Natural killer cell (primary cell): ENCODE results near the gene TBL3. TPM values are rescaled to one million over a fixed set of nuclear protein-coding genes. Genes with fewer than 3 reads are reported as not detected.

ENCODE experiments used
- ATAC-seq, 3 donors: fragments of 150-1000 bp in 2 of 3; fragments of 200-7000 bp in 1 of 3; cut with Tn5 transposase; 1 replicate in 1 of 3; 2 replicates in 2 of 3; pipeline ENCODE4 v1.10.0; 2021; ENCODE audit warnings: mild to moderate bottlenecking in 2 of 3, moderate library complexity in 2 of 3
- DNase-seq, 2 donors: peaks; one replicate each; pipeline versions ENCODE4 v3.0.0 to v3.0.0-alpha.2; 2013 to 2021; ENCODE audit warnings: mixed read lengths in 1 of 2
- H3K27ac ChIP-seq: one replicate; pipeline ENCODE4 v1.5.1; 2013; ENCODE audit warnings: mild to moderate bottlenecking, low read length
- H3K27me3 ChIP-seq: one replicate; pipeline ENCODE4 v1.6.1; 2013; ENCODE audit warnings: low read length; ENCODE audit not compliant: control insufficient read depth, insufficient read depth
- H3K36me3 ChIP-seq: one replicate; pipeline ENCODE4 v1.6.1; 2013; ENCODE audit warnings: low read length; ENCODE audit not compliant: control insufficient read depth, insufficient read depth
- H3K4me1 ChIP-seq: one replicate; pipeline ENCODE4 v1.6.1; 2013; ENCODE audit warnings: low read length; ENCODE audit not compliant: control insufficient read depth, insufficient read depth
- H3K4me3 ChIP-seq: one replicate; pipeline ENCODE4 v1.5.1; 2013; ENCODE audit warnings: low read length
- H3K9me3 ChIP-seq: one replicate; pipeline ENCODE4 v1.6.1; 2013; ENCODE audit warnings: low read length; ENCODE audit not compliant: control insufficient read depth, insufficient read depth
- H3K27ac Mint-ChIP-seq, 2 donors: one replicate each; pipeline ENCODE4 v1.8.0; 2022; ENCODE audit warnings: mild to moderate bottlenecking in 2 of 2, mixed read lengths in 2 of 2, moderate library complexity in 1 of 2
- H3K27me3 Mint-ChIP-seq, 2 donors: one replicate each; pipeline ENCODE4 v1.8.0; 2022; ENCODE audit warnings: low read depth in 2 of 2, mixed read lengths in 2 of 2
- H3K36me3 Mint-ChIP-seq: one replicate; pipeline ENCODE4 v1.8.0; 2022; ENCODE audit warnings: mixed read lengths
- H3K4me1 Mint-ChIP-seq, 2 donors: one replicate each; pipeline ENCODE4 v1.8.0; 2022; ENCODE audit warnings: mixed read lengths in 2 of 2
- H3K4me3 Mint-ChIP-seq: one replicate; pipeline ENCODE4 v1.8.0; 2022; ENCODE audit warnings: mild to moderate bottlenecking, moderate library complexity, mixed read lengths
- H3K9me3 Mint-ChIP-seq, 2 donors: one replicate each; pipeline ENCODE4 v1.8.0; 2022; ENCODE audit warnings: mixed read lengths in 2 of 2
- WGBS: methylation state at CpG from one replicate; pipeline ENCODE4 v1.1.7; 2013; ENCODE audit warnings: missing lambda C conversion rate; ENCODE audit not compliant: insufficient coverage; 5-methylcytosine and 5-hydroxymethylcytosine counted together
- intact Hi-C: fragments of 100-400 bp; cut with micrococcal nuclease; formaldehyde crosslinking; loops from one replicate; pipeline ENCODE4 v1.14.2; 2022
- total RNA-seq, 4 donors: library from RNA; stranded (reverse); fragments of 120-200 nt in 1 of 4; gene quantifications; one replicate each; pipeline versions ENCODE4 v1.2.3 to v1.2.4, GENCODE V29; 2013 to 2022
- TF ChIP-seq, protein P1 (sequence below): fragments of 200-600 bp; IDR thresholded peaks from one replicate; pipeline ENCODE4 v1.8.0; 2022; ENCODE audit warnings: antibody characterized with exemption

The TBL3 gene
- total RNA-seq, 3 donors from 2014 or later (not counting 1 experiment from before 2014, with no cell fraction given), result 25.1 to 28.9 (median 28.1) TPM

DNA sequence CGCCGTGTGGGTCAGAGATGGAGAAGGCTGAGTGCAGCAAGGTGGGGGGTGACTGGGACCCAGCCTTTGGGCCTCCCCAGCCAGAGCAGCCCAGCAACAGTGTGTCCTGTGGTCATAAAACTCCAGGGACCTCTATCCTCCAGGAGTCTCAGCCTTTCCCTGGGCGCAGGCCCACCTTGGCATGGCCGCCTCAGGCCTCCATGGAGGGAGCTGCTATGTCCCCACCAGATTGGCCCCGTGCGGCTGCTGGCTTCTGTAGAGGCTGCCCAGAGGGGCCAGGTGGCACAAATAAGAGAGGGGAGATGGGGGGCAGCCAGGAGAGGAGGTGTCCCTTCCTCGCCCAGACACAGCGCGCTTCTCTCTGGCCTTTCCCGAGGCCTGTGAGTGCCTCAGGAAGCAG is 15.3 kb downstream of the TBL3 start:
- Histone ChIP-seq H3K27me3 (peaks cover 9% of the 10 kb centered on the region), H3K27ac (no peak overlapping the region), H3K9me3 (no peaks in the 10 kb centered on the region), H3K4me3 (no peak overlapping the region), H3K4me1 (peaks cover 47% of the 10 kb centered on the region), H3K36me3 (peaks cover 10% of the 10 kb centered on the region)
- TF ChIP-seq, protein P1, sequence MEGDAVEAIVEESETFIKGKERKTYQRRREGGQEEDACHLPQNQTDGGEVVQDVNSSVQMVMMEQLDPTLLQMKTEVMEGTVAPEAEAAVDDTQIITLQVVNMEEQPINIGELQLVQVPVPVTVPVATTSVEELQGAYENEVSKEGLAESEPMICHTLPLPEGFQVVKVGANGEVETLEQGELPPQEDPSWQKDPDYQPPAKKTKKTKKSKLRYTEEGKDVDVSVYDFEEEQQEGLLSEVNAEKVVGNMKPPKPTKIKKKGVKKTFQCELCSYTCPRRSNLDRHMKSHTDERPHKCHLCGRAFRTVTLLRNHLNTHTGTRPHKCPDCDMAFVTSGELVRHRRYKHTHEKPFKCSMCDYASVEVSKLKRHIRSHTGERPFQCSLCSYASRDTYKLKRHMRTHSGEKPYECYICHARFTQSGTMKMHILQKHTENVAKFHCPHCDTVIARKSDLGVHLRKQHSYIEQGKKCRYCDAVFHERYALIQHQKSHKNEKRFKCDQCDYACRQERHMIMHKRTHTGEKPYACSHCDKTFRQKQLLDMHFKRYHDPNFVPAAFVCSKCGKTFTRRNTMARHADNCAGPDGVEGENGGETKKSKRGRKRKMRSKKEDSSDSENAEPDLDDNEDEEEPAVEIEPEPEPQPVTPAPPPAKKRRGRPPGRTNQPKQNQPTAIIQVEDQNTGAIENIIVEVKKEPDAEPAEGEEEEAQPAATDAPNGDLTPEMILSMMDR, result no peak
- Mint-ChIP-seq H3K4me3 (no peak overlapping the region), H3K36me3 (no peaks in the 10 kb centered on the region), H3K9me3 (no peaks in the 10 kb centered on the region), H3K4me1 (peaks cover 4 to 37% of the 10 kb centered on the region in 2 donors), H3K27ac (no peak overlapping the region), H3K27me3 (peaks cover 0 to 7% of the 10 kb centered on the region in 2 donors)
- ATAC-seq (no peak), DNase-seq (no peak)
- 97% methylated on average over 10 of the region's 10 CpGs for WGBS
- intact Hi-C loops, result no loop called here

DNA sequence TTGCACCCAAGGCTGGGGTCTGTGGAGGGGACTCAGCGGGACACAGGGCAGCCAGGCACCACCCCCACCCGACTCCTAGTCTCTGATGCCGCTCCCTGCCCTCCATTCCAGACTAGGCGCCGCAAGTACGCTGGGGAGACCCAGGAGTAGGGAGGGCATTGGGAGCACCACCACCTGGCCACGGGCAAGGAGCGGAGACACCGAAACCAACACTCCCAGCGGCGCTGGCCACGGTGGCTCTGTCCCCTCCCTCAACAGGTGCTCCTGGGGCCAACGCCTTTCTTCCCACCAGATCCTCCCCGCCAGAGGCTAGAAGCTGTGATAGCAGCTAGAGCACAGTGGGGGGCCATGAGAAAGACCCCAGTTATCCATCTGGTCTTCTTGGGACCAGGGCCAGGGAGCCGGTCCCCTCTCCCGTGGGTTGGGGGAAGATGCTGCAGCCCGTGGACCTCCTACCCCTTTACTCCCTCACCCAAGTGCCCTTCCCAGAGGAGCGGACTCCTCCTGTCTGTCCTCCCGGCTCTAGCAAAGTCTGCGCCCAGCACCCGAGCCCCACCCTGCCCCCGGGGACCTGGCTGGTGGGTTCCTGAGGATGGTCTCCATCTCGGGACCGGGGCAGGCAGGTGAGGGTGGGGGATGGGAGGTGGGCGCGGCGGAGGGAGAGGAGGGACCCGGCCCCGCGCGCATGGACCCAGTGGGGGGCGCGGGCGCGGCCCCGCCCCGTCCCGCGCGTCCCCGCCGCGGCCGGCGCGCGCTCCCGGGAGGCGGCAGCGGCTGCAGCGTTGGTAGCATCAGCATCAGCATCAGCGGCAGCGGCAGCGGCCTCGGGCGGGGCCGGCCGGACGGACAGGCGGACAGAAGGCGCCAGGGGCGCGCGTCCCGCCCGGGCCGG is 17.6 kb downstream of the TBL3 start, which contains the start of gene SYNGR3:
TSS of gene SYNGR3 (plus strand) at position 762 of the 892 bp plus-strand sequence. CDS start 133 bp downstream, outside the sequence.
- Mint-ChIP-seq H3K36me3 (no peaks in the 10 kb centered on the region), H3K4me1 (peaks cover 0 to 37% of the 10 kb centered on the region in 2 donors), H3K4me3 (peak within 1 kb of the TSS; percentile 84), H3K27me3 (peaks cover 0 to 2% of the 10 kb centered on the region in 2 donors), H3K27ac (peak within 1 kb of the TSS; percentile 84), H3K9me3 (no peaks in the 10 kb centered on the region)
- Histone ChIP-seq H3K9me3 (no peaks in the 10 kb centered on the region), H3K36me3 (peaks cover 10% of the 10 kb centered on the region), H3K4me3 (peak within 1 kb of the TSS; percentile 55), H3K27me3 (peaks cover 2% of the 10 kb centered on the region), H3K27ac (peak within 1 kb of the TSS; percentile 72), H3K4me1 (peaks cover 42% of the 10 kb centered on the region)
- ATAC-seq (no peak), DNase-seq (peak in 1 of 2 donors; percentile 28)
- intact Hi-C loops, result no loop called here
- TF ChIP-seq, protein P1, result no peak
- 12% methylated on average over 67 of the region's 67 CpGs for WGBS

DNA sequence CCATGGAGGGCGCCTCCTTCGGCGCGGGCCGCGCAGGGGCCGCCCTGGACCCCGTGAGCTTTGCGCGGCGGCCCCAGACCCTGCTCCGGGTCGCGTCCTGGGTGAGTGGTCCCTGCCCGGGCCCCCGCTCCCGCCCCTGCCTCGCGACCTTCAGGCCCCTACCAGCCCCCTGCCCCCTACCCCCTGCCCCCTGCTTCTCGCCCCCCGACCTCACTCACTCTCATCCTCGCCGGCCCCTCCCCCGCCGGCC is 18.2 kb downstream of the TBL3 start:
- DNase-seq (no peak), ATAC-seq (no peak)
- H3K27ac Mint-ChIP-seq, result peak overlapping the region in 1 of 2 donors; percentile 84
- H3K27ac ChIP-seq, result no peak overlapping the region
- TF ChIP-seq, protein P1, result no peak
- peaks cover 0 to 2% of the 10 kb centered on the region in 2 donors for H3K27me3 Mint-ChIP-seq
- under 1% methylated on average over 16 of the region's 25 CpGs for WGBS
- no peaks in the 10 kb centered on the region for H3K9me3 Mint-ChIP-seq
- H3K9me3 ChIP-seq, result no peaks in the 10 kb centered on the region
- peaks cover 37% of the 10 kb centered on the region for H3K4me1 ChIP-seq
- H3K4me3 Mint-ChIP-seq, result peak overlapping the region; percentile 35
- peaks cover 2% of the 10 kb centered on the region for H3K27me3 ChIP-seq
- H3K36me3 Mint-ChIP-seq, result no peaks in the 10 kb centered on the region
- H3K4me1 Mint-ChIP-seq, result peaks cover 0 to 33% of the 10 kb centered on the region in 2 donors
- H3K36me3 ChIP-seq, result peaks cover 10% of the 10 kb centered on the region
- peak overlapping the region; percentile 55 for H3K4me3 ChIP-seq
- intact Hi-C loops, result no loop called here
